ENCODE results near the gene MAD2L2. TPM values are rescaled to one million over a fixed set of nuclear protein-coding genes. Genes with fewer than 3 reads are reported as not detected.

Gene MAD2L2
- total and polyA plus RNA-seq, 9 of the 15 experiments (the other 6 are each of a cell fraction or from before 2014, with no cell fraction given): 12.4 to 286 (median 143) TPM

- TF ChIP-seq MTA2 (IDR thresholded peaks at IDR 0.05; ENCODE audit: low read depth) (peak; percentile 66), DACH1 (IDR thresholded peaks at IDR 0.05; ENCODE audit: partially characterized antibody) (peak; percentile 10), BHLHE40 (IDR thresholded peaks at IDR 0.05; ENCODE audit: low read length) (0 out of 2 replicates have a peak, but pooled peaks have one; percentile 5), TAL1 (IDR thresholded peaks at IDR 0.05) (peak; percentile 83), BMI1 (IDR thresholded peaks at IDR 0.05; ENCODE audit: low read length) (no peak), CBFA2T3 (IDR thresholded peaks at IDR 0.05) (peak; percentile 92), CTBP1 (IDR thresholded peaks at IDR 0.05; ENCODE audit: borderline replicate concordance) (peak; percentile 60; the same call in 1 of the 2 replicates), ZNF146 (CRISPR knock-in tag; IDR thresholded peaks at IDR 0.05; ENCODE audit: unreplicated experiment) (no peak), ATF7 (IDR thresholded peaks at IDR 0.05) (peak; percentile 42; the same call in 1 of the 2 replicates), HMBOX1 (IDR thresholded peaks at IDR 0.05) (no peak), KDM1A (IDR thresholded peaks at IDR 0.05) (peak; percentile 31 to 71; a peak in 3 of 4 replicates), GABPA (tag; conservative IDR thresholded peaks at IDR 0.05; ENCODE audit: low read depth) (no peak), EP300 (IDR thresholded peaks at IDR 0.05; ENCODE audit: low read length) (peak; percentile 67), TRIM28 (IDR thresholded peaks at IDR 0.05) (peak; percentile 94), JUN (IDR thresholded peaks at IDR 0.05; ENCODE audit: borderline replicate concordance, low read depth, low read length) (no peak), JUN (CRISPR knock-in tag; IDR thresholded peaks at IDR 0.05; ENCODE audit: borderline replicate concordance) (no peak), CBX3 (IDR thresholded peaks at IDR 0.05; ENCODE audit: borderline replicate concordance in 1 of 2, low read length in 2 of 2) (peak in 1 of 2 experiments; percentile 55; a peak in 1 of 3 replicates), ZBTB7A (IDR thresholded peaks at IDR 0.05; ENCODE audit: borderline replicate concordance, control insufficient read depth, low read depth, low read length) (peak; percentile 65; the same call in 1 of the 2 replicates), TRIM24 (IDR thresholded peaks at IDR 0.05) (peak; percentile 30 to 86; a peak in 3 of 4 replicates), NFE2 (IDR thresholded peaks at IDR 0.05; ENCODE audit: low read depth) (no peak), CTCF (IDR thresholded peaks at IDR 0.05 in 2 of 3, conservative IDR thresholded peaks at IDR 0.05 in 1 of 3; ENCODE audit: insufficient read depth in 2 of 3, low read depth in 1 of 3, low read length in 3 of 3) (peak in 1 of 3 experiments; percentile 21; a peak in 1 of 6 replicates), MBD1 (CRISPR knock-in tag; IDR thresholded peaks at IDR 0.05) (no peak), FOXM1 (IDR thresholded peaks at IDR 0.05; ENCODE audit: low read depth) (0 out of 2 replicates have a peak, but pooled peaks have one; percentile 10), FOXM1 (CRISPR knock-in tag; IDR thresholded peaks at IDR 0.05; ENCODE audit: low read depth) (no peak), SOX6 (IDR thresholded peaks at IDR 0.05) (peak; percentile 39; the same call in 1 of the 2 replicates), MYNN (IDR thresholded peaks at IDR 0.05) (no peak), MYNN (CRISPR knock-in tag; IDR thresholded peaks at IDR 0.05) (no peak), ZNF316 (IDR thresholded peaks at IDR 0.05) (peak; percentile 92), ZBTB17 (CRISPR knock-in tag; IDR thresholded peaks at IDR 0.05) (no peak)
Measured at GRCh38 chr1:11697188-11697892, 16.4 kb upstream of the MAD2L2 start (continued).
